HG03565 (cell line): Measurements from ENCODE around the gene MYL11.

Source experiments
- ATAC-seq: cut with Tn5 transposase; IDR thresholded peaks from one replicate; pipeline ENCODE4 v1.9.1; 2021; ENCODE audit warnings: mild to moderate bottlenecking, moderate library complexity; ENCODE audit not compliant: unreplicated experiment

Gene MYL11

GRCh38 chr16:30369938-30370455 lies 4.6 kb upstream of the MYL11 start:
- ATAC-seq: peak; percentile 5

- ATAC-seq: peak; percentile 60
These were observed 4.0 kb upstream of the MYL11 start, which contains the start of gene TBC1D10B for GRCh38 chr16:30370456-30371247. TBC1D10B (minus strand) TSS chr16:30370494; CDS start chr16:30370183, 311 bp downstream.

- ATAC-seq: no peak
These were observed 3.3 kb upstream of the MYL11 start for GRCh38 chr16:30371248-30371816.

GRCh38 chr16:30372038-30372712 lies 2.4 kb upstream of the MYL11 start:
- ATAC-seq: no peak

GRCh38 chr16:30372725-30373124 lies 1.9 kb upstream of the MYL11 start:
- ATAC-seq: no peak

- no peak for ATAC-seq
These were observed 1.3 kb downstream of the MYL11 start for GRCh38 chr16:30375864-30376263.

GRCh38 chr16:30376461-30376902 lies 1.9 kb downstream of the MYL11 start:
- ATAC-seq: no peak

- no peak for ATAC-seq
These were observed 2.6 kb downstream of the MYL11 start for GRCh38 chr16:30377050-30377811.

GRCh38 chr16:30377812-30378235 lies 3.2 kb downstream of the MYL11 start:
- ATAC-seq: peak; percentile 24

GRCh38 chr16:30378236-30379157 lies 3.9 kb downstream of the MYL11 start:
- ATAC-seq: peak; percentile 80

GRCh38 chr16:30379158-30379783 lies 4.7 kb downstream of the MYL11 start:
- ATAC-seq: no peak

GRCh38 chr16:30380072-30380802 lies 5.6 kb downstream of the MYL11 start:
- no peak for ATAC-seq

- no peak for ATAC-seq
These were observed 6.2 kb downstream of the MYL11 start for GRCh38 chr16:30380803-30381208.

GRCh38 chr16:30381291-30382041 lies 6.9 kb downstream of the MYL11 start:
- no peak for ATAC-seq

- ATAC-seq: no peak
These were observed 7.7 kb downstream of the MYL11 start, which contains the start of gene SEPTIN1 for GRCh38 chr16:30382111-30382881. SEPTIN1 (minus strand) TSS chr16:30382561; CDS start chr16:30382542, 19 bp downstream.

GRCh38 chr16:30383521-30383920 lies 8.9 kb downstream of the MYL11 start:
- no peak for ATAC-seq

- no peak for ATAC-seq
These were observed 20.1 kb downstream of the MYL11 start for GRCh38 chr16:30394592-30395154.
